ENCODE measurements around the gene DDR1.
"Not testable (repeated sequence)": the region's sequence is repeated elsewhere in the genome, so short reads cannot be mapped to it uniquely, and the experiment has no call there.

- TF ChIP-seq POLR2AphosphoS5 (IDR thresholded peaks at IDR 0.05; ENCODE audit: low read depth, low read length); PAX5 (IDR thresholded peaks at IDR 0.05; ENCODE audit: insufficient read depth, low read length, severe bottlenecking); TAF1 (IDR thresholded peaks at IDR 0.05; ENCODE audit: low read depth, low read length); POLR2A (IDR thresholded peaks at IDR 0.05; ENCODE audit: low read depth, low read length): not testable (repeated sequence)
Observed at GRCh38 chr6:30873795-30874194, 10.5 kb upstream of the DDR1 start.

Measured in GM12891 (cell line).